Lower leg skin (tissue), 3 donors: Measurements from ENCODE around the gene DHRS1.

Experiments used
- POLR2A ChIP-seq, 2 donors: fragments of 450-650 bp; IDR thresholded peaks; one replicate each; pipeline ENCODE4 v1.6.1; 2016 to 2017; ENCODE audit warnings: antibody characterized with exemption in 2 of 2, mild to moderate bottlenecking in 1 of 2, moderate library complexity in 1 of 2
- TF ChIP-seq, protein P1 (sequence below), 3 donors: fragments of 450-650 bp; IDR thresholded peaks; one replicate each; pipeline ENCODE4 v1.5.1; 2016; ENCODE audit warnings: antibody characterized with exemption in 3 of 3, mild to moderate bottlenecking in 3 of 3, moderate library complexity in 2 of 3

DNA sequence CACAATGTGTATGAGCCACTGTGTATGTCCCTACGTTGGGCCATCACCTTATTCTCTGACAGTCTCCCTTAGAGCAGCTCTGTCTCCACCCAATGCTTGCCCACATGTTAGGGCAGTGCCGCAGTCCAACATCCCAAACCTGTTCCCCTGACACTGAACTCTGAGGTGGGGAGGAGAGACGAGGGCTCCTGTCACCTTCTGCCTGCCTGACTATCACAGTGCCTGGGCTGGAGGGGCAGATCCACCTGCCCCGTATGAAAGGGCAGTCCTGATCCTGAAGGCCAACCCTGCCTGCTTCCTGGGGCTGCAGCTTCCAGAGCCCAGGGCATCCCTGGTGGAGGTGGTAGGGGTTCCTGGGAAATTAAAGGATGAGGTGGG lies 38.8 kb downstream of the DHRS1 start:
- TF ChIP-seq POLR2A (IDR thresholded peaks at IDR 0.05), result no peak
- TF ChIP-seq, protein P1, sequence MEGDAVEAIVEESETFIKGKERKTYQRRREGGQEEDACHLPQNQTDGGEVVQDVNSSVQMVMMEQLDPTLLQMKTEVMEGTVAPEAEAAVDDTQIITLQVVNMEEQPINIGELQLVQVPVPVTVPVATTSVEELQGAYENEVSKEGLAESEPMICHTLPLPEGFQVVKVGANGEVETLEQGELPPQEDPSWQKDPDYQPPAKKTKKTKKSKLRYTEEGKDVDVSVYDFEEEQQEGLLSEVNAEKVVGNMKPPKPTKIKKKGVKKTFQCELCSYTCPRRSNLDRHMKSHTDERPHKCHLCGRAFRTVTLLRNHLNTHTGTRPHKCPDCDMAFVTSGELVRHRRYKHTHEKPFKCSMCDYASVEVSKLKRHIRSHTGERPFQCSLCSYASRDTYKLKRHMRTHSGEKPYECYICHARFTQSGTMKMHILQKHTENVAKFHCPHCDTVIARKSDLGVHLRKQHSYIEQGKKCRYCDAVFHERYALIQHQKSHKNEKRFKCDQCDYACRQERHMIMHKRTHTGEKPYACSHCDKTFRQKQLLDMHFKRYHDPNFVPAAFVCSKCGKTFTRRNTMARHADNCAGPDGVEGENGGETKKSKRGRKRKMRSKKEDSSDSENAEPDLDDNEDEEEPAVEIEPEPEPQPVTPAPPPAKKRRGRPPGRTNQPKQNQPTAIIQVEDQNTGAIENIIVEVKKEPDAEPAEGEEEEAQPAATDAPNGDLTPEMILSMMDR (IDR thresholded peaks at IDR 0.05), result no peak
